Neural crest cell (in vitro differentiated cells): ENCODE measurements around the gene NPNT. TPM values are rescaled to one million over a fixed set of nuclear protein-coding genes. Genes with fewer than 3 reads are reported as not detected.

Experiments
- DNase-seq: peaks from one replicate; pipeline ENCODE4 v3.0.0; 2021; ENCODE audit warnings: low read depth, mixed read lengths, low spot score
- H3K27ac Mint-ChIP-seq: one replicate; pipeline ENCODE4 v1.8.0; 2021; ENCODE audit warnings: mild to moderate bottlenecking, mixed read lengths; ENCODE audit not compliant: unreplicated experiment
- H3K27me3 Mint-ChIP-seq: 2 replicates; pipeline ENCODE4 v1.8.0; 2021; ENCODE audit warnings: low read depth, mild to moderate bottlenecking, mixed read lengths
- H3K36me3 Mint-ChIP-seq: 2 replicates; pipeline ENCODE4 v1.8.0; 2021; ENCODE audit warnings: low read depth, mild to moderate bottlenecking, mixed read lengths
- H3K4me1 Mint-ChIP-seq: 2 replicates; pipeline ENCODE4 v1.8.0; 2021; ENCODE audit warnings: mixed read lengths
- H3K4me3 Mint-ChIP-seq: one replicate; pipeline ENCODE4 v1.8.0; 2021; ENCODE audit warnings: mild to moderate bottlenecking, mixed read lengths
- H3K9me3 Mint-ChIP-seq: 2 replicates; pipeline ENCODE4 v1.8.0; 2021; ENCODE audit warnings: mixed read lengths
- total RNA-seq: library from RNA; stranded (reverse); gene quantifications from 2 replicates; pipeline ENCODE4 v1.2.1, GENCODE V29; 2021
- TF ChIP-seq, protein P1 (sequence below): fragments of 200-600 bp; sonication (generic); conservative IDR thresholded peaks from 2 replicates; pipeline ENCODE4 v1.5.0; 2021; ENCODE audit warnings: antibody characterized with exemption, mild to moderate bottlenecking

Gene NPNT
- total RNA-seq, 1 donor from 2014 or later = not detected

GRCh38 chr4:105971036-105971435, 75.8 kb downstream of the NPNT start:
- H3K27me3 Mint-ChIP-seq = no peaks in the 10 kb centered on the region
- H3K4me1 Mint-ChIP-seq = peaks cover 13% of the 10 kb centered on the region
- TF ChIP-seq, protein P1, sequence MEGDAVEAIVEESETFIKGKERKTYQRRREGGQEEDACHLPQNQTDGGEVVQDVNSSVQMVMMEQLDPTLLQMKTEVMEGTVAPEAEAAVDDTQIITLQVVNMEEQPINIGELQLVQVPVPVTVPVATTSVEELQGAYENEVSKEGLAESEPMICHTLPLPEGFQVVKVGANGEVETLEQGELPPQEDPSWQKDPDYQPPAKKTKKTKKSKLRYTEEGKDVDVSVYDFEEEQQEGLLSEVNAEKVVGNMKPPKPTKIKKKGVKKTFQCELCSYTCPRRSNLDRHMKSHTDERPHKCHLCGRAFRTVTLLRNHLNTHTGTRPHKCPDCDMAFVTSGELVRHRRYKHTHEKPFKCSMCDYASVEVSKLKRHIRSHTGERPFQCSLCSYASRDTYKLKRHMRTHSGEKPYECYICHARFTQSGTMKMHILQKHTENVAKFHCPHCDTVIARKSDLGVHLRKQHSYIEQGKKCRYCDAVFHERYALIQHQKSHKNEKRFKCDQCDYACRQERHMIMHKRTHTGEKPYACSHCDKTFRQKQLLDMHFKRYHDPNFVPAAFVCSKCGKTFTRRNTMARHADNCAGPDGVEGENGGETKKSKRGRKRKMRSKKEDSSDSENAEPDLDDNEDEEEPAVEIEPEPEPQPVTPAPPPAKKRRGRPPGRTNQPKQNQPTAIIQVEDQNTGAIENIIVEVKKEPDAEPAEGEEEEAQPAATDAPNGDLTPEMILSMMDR = no peak
- no peak overlapping the region for H3K4me3 Mint-ChIP-seq
- H3K9me3 Mint-ChIP-seq = no peaks in the 10 kb centered on the region
- H3K36me3 Mint-ChIP-seq = no peaks in the 10 kb centered on the region
- DNase-seq = no peak
- no peak overlapping the region for H3K27ac Mint-ChIP-seq

DNA sequence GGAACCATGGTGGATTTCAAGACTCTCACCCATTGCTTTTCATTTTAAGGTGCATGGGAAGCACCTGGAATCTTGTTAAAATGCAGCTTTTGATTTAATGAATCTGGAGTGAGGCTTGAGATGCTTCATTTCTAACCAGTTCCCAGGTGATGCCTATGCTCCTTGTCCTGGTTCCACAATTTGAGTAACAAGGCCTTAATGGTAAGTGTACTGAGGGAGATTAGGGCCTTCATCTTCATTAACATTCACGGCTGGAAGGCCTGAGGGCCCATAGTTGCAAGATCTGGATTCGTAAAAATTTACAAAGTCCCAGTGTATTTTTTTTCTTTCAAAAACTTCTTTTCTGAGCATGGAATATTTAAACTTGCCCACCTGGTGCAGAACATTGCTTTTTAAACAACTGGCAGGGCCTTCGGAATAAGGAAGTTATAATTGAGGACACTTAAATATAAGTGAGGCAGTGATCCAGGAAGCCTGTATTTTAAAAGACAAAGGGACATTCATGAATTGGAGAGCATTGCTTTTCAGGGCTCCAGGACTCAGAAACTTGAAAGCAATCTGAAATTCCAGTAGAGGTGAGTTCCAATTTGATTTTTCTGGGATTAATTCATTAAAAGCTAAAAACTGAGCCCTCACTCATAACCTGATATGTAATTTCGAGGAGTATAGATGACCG, 77.8 kb downstream of the NPNT start:
- DNase-seq = no peak
- TF ChIP-seq, protein P1 = no peak
- peaks cover 2% of the 10 kb centered on the region for H3K9me3 Mint-ChIP-seq
- H3K4me1 Mint-ChIP-seq = peaks cover 13% of the 10 kb centered on the region
- no peak overlapping the region for H3K27ac Mint-ChIP-seq
- no peaks in the 10 kb centered on the region for H3K27me3 Mint-ChIP-seq
- H3K36me3 Mint-ChIP-seq = no peaks in the 10 kb centered on the region
- no peak overlapping the region for H3K4me3 Mint-ChIP-seq

DNA sequence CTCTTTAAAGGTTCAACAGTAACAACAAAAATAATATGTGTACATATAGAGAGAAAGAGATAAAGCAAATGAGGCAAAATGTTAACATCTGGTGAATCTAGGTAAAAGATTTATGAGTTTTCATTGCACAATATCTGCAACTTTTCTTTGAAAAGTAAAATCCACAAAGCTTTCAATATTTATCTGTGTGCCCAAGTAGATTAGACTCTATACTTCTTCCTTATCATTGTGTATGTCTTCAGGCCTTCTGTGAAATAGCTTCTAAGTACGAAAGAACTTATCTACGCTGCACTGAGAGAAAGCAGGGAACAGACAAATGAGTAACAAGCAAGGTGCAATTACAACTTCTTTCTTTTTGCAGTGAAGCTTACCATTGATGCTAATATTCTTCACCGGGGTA, 81.6 kb downstream of the NPNT start:
- H3K36me3 Mint-ChIP-seq = no peaks in the 10 kb centered on the region
- no peak overlapping the region for H3K27ac Mint-ChIP-seq
- no peak for DNase-seq
- H3K9me3 Mint-ChIP-seq = peaks cover 4% of the 10 kb centered on the region
- no peak overlapping the region for H3K4me3 Mint-ChIP-seq
- TF ChIP-seq, protein P1 = no peak
- peaks cover 13% of the 10 kb centered on the region for H3K4me1 Mint-ChIP-seq
- H3K27me3 Mint-ChIP-seq = peaks cover under 1% of the 10 kb centered on the region

- H3K9me3 Mint-ChIP-seq = peaks cover 8% of the 10 kb centered on the region
- no peaks in the 10 kb centered on the region for H3K4me1 Mint-ChIP-seq
- TF ChIP-seq, protein P1 = no peak
- H3K27ac Mint-ChIP-seq = no peak overlapping the region
- H3K36me3 Mint-ChIP-seq = no peaks in the 10 kb centered on the region
- no peak overlapping the region for H3K4me3 Mint-ChIP-seq
- no peak for DNase-seq
- H3K27me3 Mint-ChIP-seq = peaks cover 5% of the 10 kb centered on the region
Measured at GRCh38 chr4:105978684-105979296, 83.5 kb downstream of the NPNT start.

DNA sequence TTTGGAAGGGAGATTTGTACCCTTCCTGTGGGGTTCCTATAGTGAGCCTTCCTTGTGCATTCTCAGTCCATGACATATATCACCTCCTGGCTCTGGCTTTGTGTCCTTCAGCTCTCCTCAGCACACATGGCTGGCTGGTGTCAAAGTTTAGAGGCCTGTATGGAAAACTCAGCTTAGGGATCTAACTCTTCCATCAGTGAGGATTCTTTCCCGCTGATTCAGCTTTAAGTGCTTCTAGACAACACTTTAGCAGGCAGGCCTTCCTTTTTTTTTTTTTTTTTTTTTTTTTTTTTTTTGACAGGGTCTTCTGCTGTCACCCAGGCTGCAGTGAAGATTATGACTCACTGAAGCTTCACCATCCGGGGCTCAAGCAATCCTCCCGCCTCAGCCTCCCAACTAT, 84.2 kb downstream of the NPNT start:
- TF ChIP-seq, protein P1 = no peak
- Mint-ChIP-seq H3K27me3 (peaks cover 5% of the 10 kb centered on the region), H3K4me3 (no peak overlapping the region), H3K36me3 (no peaks in the 10 kb centered on the region), H3K27ac (no peak overlapping the region), H3K4me1 (no peaks in the 10 kb centered on the region), H3K9me3 (peaks cover 8% of the 10 kb centered on the region)
- DNase-seq = no peak
